Occipital lobe (tissue), 2 donors: ENCODE results near the gene NAPG. TPM values are rescaled to one million over a fixed set of nuclear protein-coding genes. Genes with fewer than 3 reads are reported as not detected.
"Not testable (repeated sequence)": the region's sequence is repeated elsewhere in the genome, so short reads cannot be mapped to it uniquely, and the experiment has no call there.

ENCODE experiments used
- DNase-seq: peaks from one replicate; lab custom pipeline; 2025; lab: John Stamatoyannopoulos, UW
- total RNA-seq: library from RNA; depleted of rRNA; stranded (reverse); fragments of >200 nt; gene quantifications from one replicate; pipeline ENCODE4 v1.2.3, GENCODE V29; 2014

The NAPG gene
- 108 TPM for total RNA-seq

DNA sequence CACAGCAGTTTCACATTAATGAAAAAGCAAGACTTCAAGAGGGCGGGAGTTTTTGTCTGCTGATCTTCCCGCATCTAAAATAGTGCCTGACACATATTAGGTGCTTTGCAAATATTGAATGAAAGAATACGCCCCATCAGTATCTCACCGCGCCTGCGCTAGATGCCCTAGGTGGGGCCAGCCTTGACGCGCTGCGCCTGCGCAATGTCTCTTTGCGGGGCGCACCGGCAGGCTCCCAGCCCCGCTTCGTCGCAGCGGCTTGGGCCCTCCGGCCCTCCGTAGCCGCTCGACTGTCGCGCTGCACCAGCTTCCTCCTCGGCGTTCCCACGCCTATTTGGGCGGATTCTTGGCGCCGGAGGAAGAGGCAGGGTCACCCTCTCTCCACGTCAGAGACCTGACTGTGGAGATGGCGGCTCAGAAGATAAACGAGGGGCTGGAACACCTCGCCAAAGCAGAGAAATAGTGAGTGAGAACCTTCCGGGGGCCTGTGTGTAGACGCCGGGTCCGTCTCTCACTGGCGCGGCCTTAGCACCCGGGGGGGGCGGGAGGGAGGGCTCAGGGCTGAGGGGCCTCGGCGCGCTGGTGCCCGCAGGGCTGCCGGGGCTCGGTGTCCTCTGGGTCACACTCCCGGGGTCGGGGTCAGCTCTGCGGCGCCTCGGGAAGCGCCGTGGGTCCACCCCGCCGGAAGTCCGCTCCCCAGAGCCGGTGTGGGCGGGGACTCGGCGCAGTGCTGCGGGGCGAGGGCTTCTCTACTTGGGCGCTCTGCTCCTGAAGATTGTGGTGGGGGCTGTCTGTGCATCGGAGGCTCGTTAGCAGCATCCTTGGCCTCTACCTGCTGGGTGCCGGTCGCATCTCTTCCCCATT, at the start of gene NAPG:
Gene NAPG (plus strand): TSS at position 331 of the 864 bp plus-strand sequence. CDS start 76 bp downstream, at position 407.
- peak; percentile 86 for DNase-seq

- no peak for DNase-seq
Measured at GRCh38 chr18:10476338-10476791, 49.5 kb upstream of the NAPG start.

GRCh38 chr18:10477121-10477862, 48.5 kb upstream of the NAPG start:
- no peak for DNase-seq

DNA sequence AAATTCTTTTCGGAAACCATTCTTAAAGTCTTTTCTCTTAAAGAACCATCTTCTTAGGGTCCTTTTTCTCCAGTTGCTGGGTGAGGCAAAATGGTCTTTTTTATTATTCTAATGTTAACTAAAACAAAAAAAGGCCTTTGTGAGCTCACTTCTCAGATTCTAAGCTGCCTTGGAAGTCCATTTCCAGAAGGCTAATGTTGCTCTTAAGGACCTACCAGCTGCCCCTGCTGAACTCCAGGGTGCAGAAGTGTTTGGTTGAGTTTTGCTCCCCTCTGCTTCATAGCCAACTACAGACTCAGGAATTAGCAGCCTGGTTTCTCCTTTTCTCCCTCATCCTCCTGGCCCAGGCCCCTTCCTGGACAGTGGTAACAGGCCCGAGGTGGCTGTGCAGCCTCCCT, 48.0 kb upstream of the NAPG start:
- no peak for DNase-seq

DNA sequence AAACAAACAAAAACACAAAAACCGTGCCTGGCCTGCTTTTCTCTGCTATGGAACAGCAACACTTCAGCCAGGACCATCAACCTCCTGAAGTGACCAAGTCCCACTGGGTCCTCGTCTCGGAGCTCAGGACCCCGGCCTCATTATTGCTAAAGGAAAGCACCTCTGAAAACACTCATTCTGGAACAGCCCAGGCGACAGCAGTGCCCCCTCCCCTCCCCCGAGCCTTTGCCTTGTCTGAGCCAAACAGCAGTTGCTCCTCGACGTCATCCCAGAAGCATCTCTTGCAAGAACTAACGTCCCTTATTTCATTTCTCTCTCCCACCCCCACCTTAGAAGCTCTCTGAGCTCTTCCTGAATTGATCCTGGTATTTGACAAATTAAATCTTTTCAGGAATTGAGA, 44.0 kb upstream of the NAPG start:
- no peak for DNase-seq

DNA sequence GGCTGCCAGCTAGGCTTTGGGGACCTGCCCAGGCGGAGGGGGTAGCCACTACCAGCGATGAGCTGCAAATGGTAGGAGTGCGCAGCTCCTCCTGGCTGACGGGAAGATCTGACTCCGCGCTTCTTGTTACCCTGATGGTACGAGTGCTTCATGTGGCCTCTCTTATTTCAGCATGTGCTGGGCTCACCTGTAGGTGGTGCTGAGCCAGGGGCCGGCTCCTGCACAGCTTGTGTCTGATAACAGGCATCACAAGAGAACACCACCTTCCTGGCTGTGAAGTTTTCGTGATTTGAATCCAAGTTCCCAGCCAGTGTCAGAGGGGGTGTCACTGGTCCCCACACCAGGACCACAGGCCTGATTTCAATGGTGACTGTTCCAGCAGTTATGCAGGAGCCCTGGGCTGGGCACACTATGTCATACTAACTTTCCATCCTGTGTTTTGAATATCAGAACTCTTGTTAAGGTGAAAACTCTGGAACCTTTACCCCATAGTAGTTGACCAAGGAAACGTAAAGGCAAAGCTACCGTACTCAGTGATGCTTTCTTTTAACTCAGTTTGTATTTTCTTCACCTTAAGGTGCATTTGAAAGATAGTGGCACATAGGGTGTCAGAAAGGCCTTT, 43.4 kb upstream of the NAPG start:
- no peak for DNase-seq

DNA sequence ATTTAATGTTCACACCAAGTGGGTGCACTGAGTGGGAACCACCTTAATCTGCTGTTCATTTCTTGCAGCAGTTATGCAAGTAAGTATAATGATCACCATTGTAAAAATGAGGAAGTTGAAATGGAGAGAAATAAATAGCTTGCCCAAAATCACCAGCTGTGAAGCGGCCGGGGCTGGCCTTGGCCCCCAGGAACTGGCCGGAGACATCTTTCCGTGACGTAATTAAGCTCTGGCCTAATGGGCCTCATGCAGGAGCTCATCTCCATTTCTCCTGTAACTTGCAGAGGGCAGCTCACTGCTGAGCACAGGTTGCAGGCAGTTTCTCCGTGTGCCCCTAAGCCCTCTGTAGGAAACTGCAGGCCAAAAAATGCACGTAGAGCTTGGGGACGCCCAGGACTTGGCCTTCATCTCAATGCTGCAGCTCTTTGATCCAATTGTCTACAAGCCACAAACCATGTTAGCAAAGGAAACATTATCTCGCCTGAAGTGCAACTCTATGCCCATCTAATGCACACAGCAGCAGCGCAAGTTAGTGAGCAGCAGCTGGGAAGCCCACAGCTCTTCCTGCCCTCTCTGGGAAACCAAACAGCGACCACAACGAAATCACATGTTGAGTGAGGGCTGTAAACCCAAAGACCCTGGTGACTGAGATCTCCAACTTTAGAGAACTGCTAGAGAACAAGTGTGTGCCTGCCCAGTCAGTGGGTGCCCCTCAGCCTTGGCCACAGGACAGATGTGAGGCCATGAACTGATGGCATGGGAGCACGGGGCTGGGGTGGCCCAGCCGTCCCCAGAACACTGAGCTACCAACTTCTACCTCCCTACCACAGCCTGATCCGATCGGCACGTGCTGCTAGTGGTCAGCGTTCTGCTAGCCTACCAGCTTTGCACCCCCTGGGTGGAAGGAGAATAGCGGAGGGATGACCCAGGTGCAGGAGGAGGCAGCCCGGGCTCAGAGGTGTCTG, 42.6 kb upstream of the NAPG start:
- DNase-seq: no peak

DNA sequence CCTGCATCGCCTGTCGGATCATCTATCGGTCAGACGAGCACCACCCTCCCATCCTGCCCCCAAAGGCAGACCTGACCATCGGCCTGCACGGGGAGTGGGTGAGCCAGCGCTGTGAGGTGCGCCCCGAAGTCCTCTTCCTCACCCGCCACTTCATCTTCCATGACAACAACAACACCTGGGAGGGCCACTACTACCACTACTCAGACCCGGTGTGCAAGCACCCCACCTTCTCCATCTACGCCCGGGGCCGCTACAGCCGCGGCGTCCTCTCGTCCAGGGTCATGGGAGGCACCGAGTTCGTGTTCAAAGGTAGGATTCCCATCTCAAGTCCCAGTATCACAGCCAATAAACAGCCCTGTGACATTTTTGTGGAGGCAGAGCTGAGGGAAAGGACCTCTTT, 40.4 kb upstream of the NAPG start:
- DNase-seq: no peak

DNA sequence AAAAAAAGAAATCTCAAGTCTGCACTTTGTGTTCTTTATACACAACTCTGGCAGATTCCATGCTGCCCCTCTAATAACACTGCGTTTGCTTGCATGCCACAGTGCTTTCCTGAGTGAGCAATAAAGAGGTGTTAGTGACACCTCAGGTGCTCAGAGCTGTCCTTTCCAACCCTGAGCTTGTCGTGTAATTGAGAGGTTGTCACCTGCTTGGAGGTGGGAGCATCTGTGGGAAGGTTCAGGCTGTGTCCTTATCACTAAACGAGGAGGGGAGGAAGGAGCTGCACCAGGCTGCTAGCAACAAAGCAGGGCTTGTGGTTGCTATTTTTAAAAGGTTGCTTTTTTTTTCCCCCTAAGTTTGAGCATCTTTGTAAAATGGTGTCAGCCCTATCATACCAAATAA, 39.5 kb upstream of the NAPG start:
- DNase-seq: no peak

- DNase-seq: no peak
Measured at GRCh38 chr18:10487154-10487553, 38.7 kb upstream of the NAPG start.

- no peak for DNase-seq
Measured at GRCh38 chr18:10488017-10488416, 37.8 kb upstream of the NAPG start.

DNA sequence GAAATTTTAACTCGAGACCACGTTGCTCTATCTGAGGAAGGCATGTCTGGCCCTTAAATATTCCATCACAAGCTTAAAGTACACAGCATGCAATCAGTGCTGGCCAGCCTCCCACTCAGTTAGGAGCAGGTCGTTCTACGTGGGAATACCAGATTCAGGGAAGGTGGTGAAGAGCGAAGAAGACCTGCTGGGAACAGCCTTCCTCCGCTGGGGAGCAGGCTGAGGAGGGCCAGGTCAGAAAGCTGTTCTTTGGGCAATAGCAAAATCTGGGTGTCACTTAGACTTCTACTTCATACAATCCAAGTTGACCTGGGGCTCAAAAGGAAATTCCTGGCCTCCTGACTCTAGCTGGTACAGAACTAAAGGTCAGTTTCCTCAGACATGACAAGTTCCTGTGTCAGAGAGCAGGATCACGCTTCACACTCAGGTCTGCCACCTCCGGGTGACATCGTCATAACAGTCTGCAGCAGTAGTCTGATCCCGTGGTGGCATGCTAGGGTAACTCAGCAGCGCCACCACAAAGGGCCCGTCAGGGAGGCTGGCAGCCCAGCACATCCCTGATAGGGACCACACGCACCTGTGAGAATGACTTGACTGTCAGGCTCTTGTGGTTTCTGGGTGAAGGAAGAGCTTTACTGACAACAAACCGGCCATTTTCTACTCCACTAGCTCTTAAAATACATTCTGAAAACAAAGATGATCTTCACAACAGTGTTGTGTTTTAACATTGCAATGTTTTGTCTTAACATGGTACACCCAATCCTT, 35.2 kb upstream of the NAPG start:
- DNase-seq: no peak

GRCh38 chr18:10495936-10496335, 29.9 kb upstream of the NAPG start:
- DNase-seq: no peak

- DNase-seq: no peak
Measured at GRCh38 chr18:10497206-10497749, 28.5 kb upstream of the NAPG start.

DNA sequence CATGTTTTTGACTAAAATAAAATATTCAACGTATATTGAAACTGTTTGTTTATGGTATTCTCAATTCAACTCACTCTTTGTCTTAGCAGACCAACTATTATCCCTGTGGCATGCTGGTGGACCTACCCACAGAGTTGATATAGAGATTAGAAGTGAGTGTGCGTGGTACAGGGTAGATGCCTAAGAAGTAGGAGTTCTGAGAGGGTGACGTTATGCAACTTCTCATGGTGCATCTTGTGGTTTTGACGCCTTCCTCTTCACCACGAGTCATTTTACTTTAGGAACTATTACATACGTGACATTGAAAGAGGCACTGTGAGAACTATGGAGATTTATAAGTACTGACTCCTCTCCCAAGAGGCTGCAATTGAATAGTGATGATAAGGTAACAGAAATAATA, 26.6 kb upstream of the NAPG start:
- no peak for DNase-seq

GRCh38 chr18:10500038-10500437, 25.8 kb upstream of the NAPG start:
- no peak for DNase-seq

DNA sequence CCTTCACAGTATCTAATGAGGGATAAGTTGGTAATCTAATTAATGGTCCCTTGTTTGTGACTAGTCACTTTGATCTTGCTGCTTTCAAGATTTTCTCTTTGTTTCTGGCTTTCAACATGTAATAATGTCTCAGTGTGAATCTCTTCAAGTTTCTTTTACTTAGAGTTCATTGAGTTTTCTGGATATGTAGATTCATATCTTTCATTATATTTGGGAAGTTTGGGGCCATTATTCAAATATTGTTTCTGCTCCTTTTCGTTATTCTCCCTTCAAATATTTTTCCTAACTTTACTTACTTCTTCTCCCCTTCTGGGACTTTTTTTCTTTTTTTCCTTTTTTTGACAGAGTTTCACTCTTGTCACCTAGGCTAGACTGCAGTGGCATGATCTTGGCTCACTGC, 21.1 kb upstream of the NAPG start:
- no peak for DNase-seq

GRCh38 chr18:10505892-10506291, 19.9 kb upstream of the NAPG start:
- not testable (repeated sequence) for DNase-seq

DNA sequence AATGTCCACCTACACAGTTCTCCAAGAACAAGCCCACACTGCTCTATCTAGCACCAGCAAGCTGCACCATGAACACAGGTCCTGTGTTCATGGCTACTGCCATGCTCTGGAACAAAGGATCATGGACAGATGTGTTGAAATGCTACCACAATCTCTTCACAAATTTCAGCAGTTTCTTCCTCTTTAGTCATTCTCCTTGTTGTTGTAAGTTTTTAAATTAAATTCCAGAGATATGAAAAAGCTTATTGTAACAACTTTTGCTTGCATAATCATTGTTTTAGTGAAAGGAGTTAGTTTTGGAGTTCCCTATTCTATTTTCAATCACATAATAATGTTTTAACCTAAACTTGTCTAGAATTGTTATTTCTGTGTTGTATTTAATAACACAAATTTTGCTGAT, 17.2 kb upstream of the NAPG start:
- DNase-seq: no peak

DNA sequence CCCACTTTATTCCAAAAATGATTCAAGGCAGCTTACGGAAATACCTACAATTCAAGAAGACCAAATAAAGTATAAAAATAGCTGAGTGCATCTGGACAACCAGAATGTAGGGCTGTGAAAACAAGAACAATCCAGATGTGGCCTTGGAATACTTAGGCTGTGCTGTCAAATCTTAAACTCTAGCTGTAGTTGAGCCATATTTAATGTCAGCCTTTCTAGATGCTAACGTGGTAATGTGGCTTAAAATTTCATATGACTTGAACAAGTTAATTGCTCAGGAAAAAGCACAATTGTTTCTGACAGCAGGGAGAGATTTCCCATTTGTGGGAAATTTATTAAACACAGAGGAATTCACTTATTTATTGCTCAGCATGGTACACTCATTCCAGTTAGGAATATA, 14.6 kb upstream of the NAPG start:
- DNase-seq: no peak
